Activated gamma-delta T cell treated with Interleukin-2 at 50 U/mL for 16 hours (primary cell): ENCODE measurements around the gene TMEM86A.

ENCODE experiments used
- DNase-seq: peaks from one replicate; pipeline ENCODE4 v3.0.0-alpha.2; 2020

TMEM86A gene

GRCh38 chr11:18700872-18701271 is 2.3 kb downstream of the TMEM86A start:
- DNase-seq: no peak

- DNase-seq: no peak
Measured at GRCh38 chr11:18701614-18702216, 3.1 kb downstream of the TMEM86A start.

GRCh38 chr11:18703001-18703763 is 4.6 kb downstream of the TMEM86A start:
- no peak for DNase-seq

GRCh38 chr11:18704045-18704645 is 5.6 kb downstream of the TMEM86A start:
- no peak for DNase-seq

- DNase-seq: no peak
Measured at GRCh38 chr11:18704698-18705097, 6.1 kb downstream of the TMEM86A start.

GRCh38 chr11:18705651-18706281 is 7.2 kb downstream of the TMEM86A start:
- peak; percentile 18 for DNase-seq

- DNase-seq: peak; percentile 47
Measured at GRCh38 chr11:18706330-18707243, 8.0 kb downstream of the TMEM86A start.

GRCh38 chr11:18707811-18708340 is 9.3 kb downstream of the TMEM86A start:
- DNase-seq: no peak

GRCh38 chr11:18709414-18709813 is 10.8 kb downstream of the TMEM86A start:
- no peak for DNase-seq

- DNase-seq: no peak
Measured at GRCh38 chr11:18710545-18710944, 12.0 kb downstream of the TMEM86A start.

GRCh38 chr11:18713646-18714442 is 15.3 kb downstream of the TMEM86A start:
- no peak for DNase-seq

- no peak for DNase-seq
Measured at GRCh38 chr11:18714443-18714780, 15.8 kb downstream of the TMEM86A start.

- DNase-seq: no peak
Measured at GRCh38 chr11:18715476-18715875, 16.9 kb downstream of the TMEM86A start.

GRCh38 chr11:18720091-18720807 is 21.7 kb downstream of the TMEM86A start:
- DNase-seq: no peak

- peak; percentile 77 for DNase-seq
Measured at GRCh38 chr11:18720808-18721560, 22.4 kb downstream of the TMEM86A start.

GRCh38 chr11:18721561-18722292 is 23.1 kb downstream of the TMEM86A start:
- peak; percentile 45 for DNase-seq

GRCh38 chr11:18722293-18722637 is 23.7 kb downstream of the TMEM86A start:
- no peak for DNase-seq

- DNase-seq: no peak
Measured at GRCh38 chr11:18723991-18724390, 25.4 kb downstream of the TMEM86A start.

- DNase-seq: no peak
Measured at GRCh38 chr11:18726040-18726439, 27.5 kb downstream of the TMEM86A start, which contains the start of gene IGSF22. Gene IGSF22 (minus strand): TSS chr11:18726188. CDS start chr11:18724236, 1,952 bp downstream.
